ENCODE measurements around the gene TRMT2A.

TRMT2A gene

DNA sequence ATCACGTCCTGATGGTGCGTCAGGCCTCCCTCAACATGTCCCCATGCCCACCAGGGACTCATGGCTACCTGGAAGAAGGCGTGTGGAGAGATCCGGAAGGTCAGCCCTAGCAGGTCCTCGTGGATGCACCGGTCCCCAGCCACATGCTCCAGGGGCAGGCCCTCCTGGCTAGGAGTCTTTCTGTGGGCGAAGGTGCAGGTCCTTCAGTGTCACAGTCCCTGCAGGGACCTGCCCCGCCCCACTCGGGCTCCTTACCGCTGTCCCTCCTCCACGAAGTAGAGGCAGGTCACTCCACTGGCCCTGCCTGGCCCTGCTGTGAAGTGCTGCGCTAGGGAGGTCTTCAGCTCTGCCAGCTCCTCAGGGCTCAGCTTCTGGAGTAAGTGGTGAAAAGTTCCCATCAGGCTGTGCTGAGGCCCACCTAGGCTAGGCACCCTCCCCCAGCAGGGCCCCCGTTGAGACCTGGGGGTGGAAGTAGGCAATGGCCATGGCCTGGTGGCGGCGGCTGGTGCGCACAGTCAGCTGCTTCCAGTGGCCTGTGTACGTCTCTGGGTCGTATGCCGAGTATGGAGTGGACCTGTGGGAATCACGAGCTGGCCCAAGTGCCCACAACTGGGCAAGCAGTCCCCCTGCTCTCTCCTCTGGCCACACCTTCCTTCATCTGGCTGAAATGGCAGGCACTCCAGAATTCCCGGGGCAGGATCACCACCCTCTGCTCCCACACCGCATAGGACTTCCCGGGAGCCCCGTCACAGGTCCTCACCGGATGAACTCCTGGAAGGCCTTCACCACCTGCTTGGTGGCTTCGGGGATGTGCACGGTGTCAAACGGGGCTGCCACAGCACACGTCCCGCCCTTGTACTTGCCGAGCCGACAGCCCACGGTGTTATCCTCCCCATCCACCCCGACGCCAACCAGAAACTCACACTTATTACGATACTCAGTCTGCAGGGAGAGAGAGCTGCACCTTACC is 2.2 kb downstream of the TRMT2A start:
- H3K27ac ChIP-seq: no peak overlapping the region
- TF ChIP-seq, protein P1, sequence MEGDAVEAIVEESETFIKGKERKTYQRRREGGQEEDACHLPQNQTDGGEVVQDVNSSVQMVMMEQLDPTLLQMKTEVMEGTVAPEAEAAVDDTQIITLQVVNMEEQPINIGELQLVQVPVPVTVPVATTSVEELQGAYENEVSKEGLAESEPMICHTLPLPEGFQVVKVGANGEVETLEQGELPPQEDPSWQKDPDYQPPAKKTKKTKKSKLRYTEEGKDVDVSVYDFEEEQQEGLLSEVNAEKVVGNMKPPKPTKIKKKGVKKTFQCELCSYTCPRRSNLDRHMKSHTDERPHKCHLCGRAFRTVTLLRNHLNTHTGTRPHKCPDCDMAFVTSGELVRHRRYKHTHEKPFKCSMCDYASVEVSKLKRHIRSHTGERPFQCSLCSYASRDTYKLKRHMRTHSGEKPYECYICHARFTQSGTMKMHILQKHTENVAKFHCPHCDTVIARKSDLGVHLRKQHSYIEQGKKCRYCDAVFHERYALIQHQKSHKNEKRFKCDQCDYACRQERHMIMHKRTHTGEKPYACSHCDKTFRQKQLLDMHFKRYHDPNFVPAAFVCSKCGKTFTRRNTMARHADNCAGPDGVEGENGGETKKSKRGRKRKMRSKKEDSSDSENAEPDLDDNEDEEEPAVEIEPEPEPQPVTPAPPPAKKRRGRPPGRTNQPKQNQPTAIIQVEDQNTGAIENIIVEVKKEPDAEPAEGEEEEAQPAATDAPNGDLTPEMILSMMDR (conservative IDR thresholded peaks at IDR 0.05; ENCODE audit: low read depth, low read length): no peak
- peaks cover 45% of the 10 kb centered on the region for H3K79me2 ChIP-seq (ENCODE audit: insufficient read depth, low read depth)
- H3K9ac ChIP-seq: no peak overlapping the region
- no peaks in the 10 kb centered on the region for H4K20me1 ChIP-seq (ENCODE audit: insufficient read depth)
- peak overlapping the region; percentile 66; the same call in 1 of the 2 replicates for H3K4me2 ChIP-seq
- H3K27me3 ChIP-seq (ENCODE audit: insufficient read depth, low read depth): no peaks in the 10 kb centered on the region
- H2AFZ ChIP-seq (ENCODE audit: low read depth): no peak overlapping the region
- peaks cover 3% of the 10 kb centered on the region; the same call in 1 of the 2 replicates for H3K36me3 ChIP-seq (ENCODE audit: insufficient read depth)
- peaks cover 20% of the 10 kb centered on the region for H3K4me1 ChIP-seq (ENCODE audit: low read depth, poor library complexity, severe bottlenecking)
- H3K4me3 ChIP-seq (IDR thresholded peaks at IDR 0.05; ENCODE audit: insufficient read depth, low read depth, low read length): no peak overlapping the region

DNA sequence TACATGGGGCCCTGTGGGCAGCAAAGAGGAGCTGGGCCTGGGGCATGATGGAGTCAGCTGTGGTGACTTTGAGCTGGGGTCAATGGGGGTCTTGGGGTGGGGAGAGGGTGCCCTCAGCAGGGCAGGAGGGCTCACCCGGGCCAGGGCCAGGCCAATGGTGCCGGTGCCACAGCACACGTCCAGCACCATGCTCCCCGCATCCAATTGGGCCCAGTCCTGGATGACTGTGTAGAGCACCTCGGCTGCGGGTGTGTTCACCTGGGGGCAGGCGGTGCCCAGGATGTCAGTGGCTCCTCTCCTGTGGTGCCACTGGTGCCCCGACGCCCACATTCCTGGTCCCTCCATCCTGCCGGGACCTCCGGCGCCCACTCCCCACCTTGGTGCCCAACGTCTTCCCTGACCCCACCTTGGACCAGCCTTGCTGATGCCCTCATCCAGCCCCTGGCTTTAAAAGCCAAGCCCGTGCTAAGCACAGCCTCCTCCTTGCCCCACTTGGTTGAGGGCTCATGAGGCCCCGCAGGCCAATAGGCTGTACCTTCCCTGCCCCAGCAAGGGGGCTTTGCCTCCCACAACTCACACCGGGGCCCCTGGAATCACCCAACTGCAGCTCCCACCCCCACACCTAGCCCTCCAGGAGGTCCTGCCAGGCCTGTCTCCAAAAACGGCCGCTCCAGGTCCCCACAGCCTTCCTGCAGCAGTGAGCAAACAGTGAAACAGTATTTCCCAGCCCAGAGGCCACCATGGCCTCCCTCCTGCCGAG is 3.3 kb downstream of the TRMT2A start:
- Histone ChIP-seq H3K4me3 (IDR thresholded peaks at IDR 0.05; ENCODE audit: insufficient read depth, low read depth, low read length) (no peak overlapping the region), H4K20me1 (ENCODE audit: insufficient read depth) (no peaks in the 10 kb centered on the region), H3K4me1 (ENCODE audit: low read depth, poor library complexity, severe bottlenecking) (peaks cover 9% of the 10 kb centered on the region), H3K27me3 (ENCODE audit: insufficient read depth, low read depth) (no peaks in the 10 kb centered on the region), H3K4me2 (no peak overlapping the region), H3K9ac (no peak overlapping the region), H2AFZ (ENCODE audit: low read depth) (no peak overlapping the region), H3K79me2 (ENCODE audit: insufficient read depth, low read depth) (peaks cover 34% of the 10 kb centered on the region), H3K36me3 (ENCODE audit: insufficient read depth) (no peaks in the 10 kb centered on the region), H3K27ac (no peak overlapping the region)
- TF ChIP-seq, protein P1 (conservative IDR thresholded peaks at IDR 0.05; ENCODE audit: low read depth, low read length): no peak

DNA sequence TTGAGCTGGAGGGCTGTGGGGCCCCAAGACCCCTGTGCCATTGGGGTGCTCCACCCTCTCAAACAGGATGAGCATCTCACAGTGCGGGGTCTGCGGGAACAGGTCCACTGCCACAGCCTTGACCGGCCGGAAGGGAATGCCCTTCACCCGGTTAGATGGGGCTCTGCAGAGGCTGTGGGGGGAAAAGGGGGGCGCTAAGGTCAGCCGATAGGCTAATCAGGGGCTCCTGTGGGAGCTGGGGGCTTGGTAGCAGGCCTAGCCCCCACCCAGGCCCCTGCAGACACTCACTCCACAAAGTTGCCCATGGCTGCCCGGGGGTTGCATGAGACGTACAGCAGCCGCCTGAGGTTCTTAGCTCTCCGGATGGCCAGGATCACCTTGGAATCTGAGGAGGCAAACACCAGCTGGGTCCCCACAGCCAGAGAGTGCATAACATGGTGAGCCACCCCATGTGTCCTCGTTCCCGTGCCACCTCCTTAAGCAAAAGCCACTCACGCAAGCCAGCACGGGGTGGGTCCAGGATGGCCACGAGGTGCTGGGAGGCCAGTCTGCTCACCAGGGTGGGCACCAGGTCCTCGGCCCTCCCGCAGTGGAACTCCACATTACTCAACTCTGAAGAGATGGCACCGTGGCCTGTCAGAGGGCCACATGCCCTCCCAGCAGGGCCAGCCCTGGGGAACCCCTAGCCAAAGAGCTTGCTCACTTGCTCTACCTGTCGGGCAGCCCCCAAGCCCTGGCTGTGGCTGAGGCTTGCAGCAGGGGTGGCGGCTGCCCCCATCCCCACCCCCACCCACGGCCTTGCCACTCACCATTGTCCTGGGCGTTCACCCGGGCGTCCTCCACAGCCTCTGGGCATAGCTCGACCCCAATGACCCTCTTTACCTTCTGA is 4.2 kb downstream of the TRMT2A start:
- Histone ChIP-seq H3K36me3 (ENCODE audit: insufficient read depth) (no peaks in the 10 kb centered on the region), H2AFZ (ENCODE audit: low read depth) (no peak overlapping the region), H3K9ac (no peak overlapping the region; the same call in 1 of the 2 replicates), H3K27ac (no peak overlapping the region; the same call in 1 of the 2 replicates), H4K20me1 (ENCODE audit: insufficient read depth) (no peaks in the 10 kb centered on the region), H3K4me1 (ENCODE audit: low read depth, poor library complexity, severe bottlenecking) (peaks cover 8% of the 10 kb centered on the region), H3K27me3 (ENCODE audit: insufficient read depth, low read depth) (no peaks in the 10 kb centered on the region), H3K4me3 (IDR thresholded peaks at IDR 0.05; ENCODE audit: insufficient read depth, low read depth, low read length) (no peak overlapping the region), H3K79me2 (ENCODE audit: insufficient read depth, low read depth) (peaks cover 26% of the 10 kb centered on the region), H3K4me2 (no peak overlapping the region)
- TF ChIP-seq, protein P1 (conservative IDR thresholded peaks at IDR 0.05; ENCODE audit: low read depth, low read length): no peak

Measured in KMS-11 (cell line).